Endodermal cell (in vitro differentiated cells): ENCODE results near the gene ULBP2. TPM values are rescaled to one million over a fixed set of nuclear protein-coding genes. Genes with fewer than 3 reads are reported as not detected.
A peak's percentile ranks its signal among the peaks of the same experiment; 100 is the strongest.

ENCODE experiments used
- DNase-seq: peaks from one replicate; pipeline ENCODE4 v3.0.0-alpha.2; 2017
- H3K27ac ChIP-seq: 2 replicates; pipeline ENCODE4 v1.5.1; 2013; ENCODE audit warnings: mild to moderate bottlenecking, low read depth, low read length, moderate library complexity
- H3K27me3 ChIP-seq: 2 replicates; pipeline ENCODE4 v1.6.1; 2013; ENCODE audit warnings: mild to moderate bottlenecking, low read length, moderate library complexity; ENCODE audit not compliant: insufficient read depth, control insufficient read depth, poor library complexity, severe bottlenecking
- H3K36me3 ChIP-seq: 2 replicates; pipeline ENCODE4 v1.7.0; 2013; ENCODE audit warnings: mild to moderate bottlenecking, low read length, moderate library complexity; ENCODE audit not compliant: control insufficient read depth, insufficient read depth
- H3K4me1 ChIP-seq: one replicate; pipeline ENCODE4 v1.7.0; 2013; ENCODE audit warnings: low read length; ENCODE audit not compliant: control insufficient read depth, insufficient read depth
- H3K4me3 ChIP-seq: 2 replicates; pipeline ENCODE4 v1.5.1; 2013; ENCODE audit warnings: mild to moderate bottlenecking, low read length, moderate library complexity
- H3K9ac ChIP-seq: 2 replicates; pipeline ENCODE4 v1.6.1; 2013; ENCODE audit warnings: mild to moderate bottlenecking, low read length, moderate library complexity; ENCODE audit not compliant: poor library complexity, severe bottlenecking; ENCODE audit errors: extremely low read depth
- H3K9me3 ChIP-seq: 2 replicates; pipeline ENCODE4 v1.6.1; 2013; ENCODE audit warnings: mild to moderate bottlenecking, low read length, moderate library complexity; ENCODE audit not compliant: control insufficient read depth
- H3K27ac Mint-ChIP-seq: 2 replicates; pipeline ENCODE4 v1.8.0; 2020; ENCODE audit warnings: mixed read lengths
- H3K27me3 Mint-ChIP-seq: 2 replicates; pipeline ENCODE4 v1.8.0; 2021; ENCODE audit warnings: mild to moderate bottlenecking, mixed read lengths; ENCODE audit not compliant: insufficient read depth
- H3K36me3 Mint-ChIP-seq: 2 replicates; pipeline ENCODE4 v1.8.0; 2020; ENCODE audit warnings: low read depth, mixed read lengths
- H3K4me1 Mint-ChIP-seq: 2 replicates; pipeline ENCODE4 v1.8.0; 2020; ENCODE audit warnings: mixed read lengths
- H3K4me3 Mint-ChIP-seq: 2 replicates; pipeline ENCODE4 v1.8.0; 2020; ENCODE audit warnings: mild to moderate bottlenecking, moderate library complexity, mixed read lengths
- H3K9me3 Mint-ChIP-seq: 2 replicates; pipeline ENCODE4 v1.8.0; 2020; ENCODE audit warnings: mild to moderate bottlenecking, mixed read lengths
- CTCF ChIP-seq: fragments of 200-600 bp; sonication (generic); conservative IDR thresholded peaks from 2 replicates; pipeline ENCODE4 v1.5.0; 2021; ENCODE audit warnings: antibody characterized with exemption, mild to moderate bottlenecking
- WGBS, 2 experiments: methylation state at CpG; one replicate each; pipeline versions ENCODE4 v1.1.5 to v1.1.7; 2013; ENCODE audit warnings: missing lambda C conversion rate in 2 of 2, mixed read lengths in 1 of 2; ENCODE audit not compliant: insufficient coverage in 1 of 2, insufficient read length in 1 of 2; 5-methylcytosine and 5-hydroxymethylcytosine counted together
- total RNA-seq, 2 donors: library from RNA; stranded (reverse); fragmentation: NEBNext Ultra II Directional in 1 of 2; extraction: Animal tissue kit (Norgen Biotek cat#: 25700) in 1 of 2; gene quantifications; 2 replicates in 1 of 2; 3 replicates in 1 of 2; pipeline ENCODE4 v1.2.1, GENCODE V29; 2021

Gene ULBP2
- total RNA-seq, 2 donors from 2014 or later, result 0.20 TPM; not detected in 1

DNA sequence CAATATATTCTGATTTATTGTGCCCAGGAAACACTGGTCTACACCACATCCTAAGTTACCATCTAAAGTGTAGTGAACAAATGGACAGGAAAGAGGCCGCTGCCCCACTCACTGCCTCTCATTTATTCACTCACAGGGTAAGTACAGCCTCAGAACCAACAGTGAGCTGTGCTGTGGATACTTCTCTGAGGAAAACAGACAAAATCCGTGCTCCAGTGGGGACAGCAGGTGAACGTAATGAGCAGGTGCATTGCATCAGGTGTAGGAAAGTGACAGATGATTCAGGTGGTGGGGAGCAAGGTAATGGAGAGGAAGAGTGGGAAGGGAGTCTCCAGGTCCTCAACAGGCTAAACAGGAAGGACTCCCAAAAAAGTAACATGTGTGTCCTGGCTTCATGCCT lies 8.4 kb upstream of the ULBP2 start:
- H3K9ac ChIP-seq, result no peak overlapping the region
- H3K4me1 ChIP-seq, result no peaks in the 10 kb centered on the region
- H3K27me3 Mint-ChIP-seq, result peaks cover 94% of the 10 kb centered on the region
- peaks cover 98% of the 10 kb centered on the region for H3K27me3 ChIP-seq
- H3K27ac ChIP-seq, result no peak overlapping the region
- H3K27ac Mint-ChIP-seq, result no peak overlapping the region
- TF ChIP-seq CTCF, result no peak
- H3K36me3 Mint-ChIP-seq, result no peaks in the 10 kb centered on the region
- H3K4me3 ChIP-seq, result no peak overlapping the region
- H3K4me1 Mint-ChIP-seq, result no peaks in the 10 kb centered on the region
- DNase-seq, result peak; percentile 22
- no peaks in the 10 kb centered on the region for H3K9me3 Mint-ChIP-seq
- no peak overlapping the region for H3K4me3 Mint-ChIP-seq
- 21 to 44% methylated on average over 2 to 3 of the region's 3 CpGs for WGBS, 2 experiments
- no peaks in the 10 kb centered on the region for H3K9me3 ChIP-seq
- no peaks in the 10 kb centered on the region for H3K36me3 ChIP-seq

GRCh38 chr6:149934249-149935156 lies 7.3 kb upstream of the ULBP2 start:
- Mint-ChIP-seq H3K4me3 (no peak overlapping the region), H3K27ac (no peak overlapping the region), H3K4me1 (peaks cover 3% of the 10 kb centered on the region), H3K9me3 (no peaks in the 10 kb centered on the region), H3K36me3 (no peaks in the 10 kb centered on the region), H3K27me3 (peaks cover 94% of the 10 kb centered on the region)
- TF ChIP-seq CTCF, result peak; percentile 85
- Histone ChIP-seq H3K4me3 (no peak overlapping the region), H3K27me3 (peaks cover 100% of the 10 kb centered on the region), H3K36me3 (no peaks in the 10 kb centered on the region), H3K27ac (no peak overlapping the region), H3K9me3 (no peaks in the 10 kb centered on the region), H3K4me1 (no peaks in the 10 kb centered on the region), H3K9ac (no peak overlapping the region)
- WGBS, 2 experiments, result 47 to 62% methylated on average over 3 to 11 of the region's 11 CpGs
- DNase-seq, result peak; percentile 78

- H3K27ac ChIP-seq, result no peak overlapping the region
- peak; percentile 25 for DNase-seq
- Mint-ChIP-seq H3K27ac (no peak overlapping the region), H3K36me3 (no peaks in the 10 kb centered on the region), H3K4me3 (no peak overlapping the region), H3K27me3 (peaks cover 94% of the 10 kb centered on the region), H3K4me1 (peaks cover 3% of the 10 kb centered on the region), H3K9me3 (no peaks in the 10 kb centered on the region)
- no peak overlapping the region for H3K4me3 ChIP-seq
- no peaks in the 10 kb centered on the region for H3K36me3 ChIP-seq
- no peaks in the 10 kb centered on the region for H3K4me1 ChIP-seq
- 45 to 49% methylated on average over 2 to 4 of the region's 4 CpGs for WGBS, 2 experiments
- H3K9ac ChIP-seq, result no peak overlapping the region
- H3K27me3 ChIP-seq, result peaks cover 100% of the 10 kb centered on the region
- TF ChIP-seq CTCF, result no peak
- H3K9me3 ChIP-seq, result no peaks in the 10 kb centered on the region
Observed at GRCh38 chr6:149935246-149935645, 6.6 kb upstream of the ULBP2 start.
